ENCODE data around the gene VCX3B.

DNA sequence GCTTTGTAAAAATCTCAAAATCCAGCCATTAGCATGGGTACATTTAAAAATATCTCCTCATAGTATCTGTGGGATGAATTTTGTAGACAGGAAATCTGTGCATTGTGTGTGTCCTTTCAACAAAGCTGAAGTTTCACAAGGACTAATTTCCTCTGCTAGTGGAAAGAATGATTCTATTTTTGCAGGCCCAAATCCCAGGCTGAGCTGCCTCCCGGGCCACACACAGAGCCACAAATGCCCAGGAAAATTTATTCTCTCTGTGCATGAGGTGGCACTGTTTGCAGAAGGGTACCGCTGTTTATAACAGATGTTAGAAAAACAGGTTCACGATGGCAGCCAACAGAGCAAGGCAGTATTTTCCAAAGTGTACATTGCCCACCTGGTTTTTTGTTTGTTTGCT is 11.0 kb upstream of the VCX3B start:
- TF ChIP-seq, protein P1, sequence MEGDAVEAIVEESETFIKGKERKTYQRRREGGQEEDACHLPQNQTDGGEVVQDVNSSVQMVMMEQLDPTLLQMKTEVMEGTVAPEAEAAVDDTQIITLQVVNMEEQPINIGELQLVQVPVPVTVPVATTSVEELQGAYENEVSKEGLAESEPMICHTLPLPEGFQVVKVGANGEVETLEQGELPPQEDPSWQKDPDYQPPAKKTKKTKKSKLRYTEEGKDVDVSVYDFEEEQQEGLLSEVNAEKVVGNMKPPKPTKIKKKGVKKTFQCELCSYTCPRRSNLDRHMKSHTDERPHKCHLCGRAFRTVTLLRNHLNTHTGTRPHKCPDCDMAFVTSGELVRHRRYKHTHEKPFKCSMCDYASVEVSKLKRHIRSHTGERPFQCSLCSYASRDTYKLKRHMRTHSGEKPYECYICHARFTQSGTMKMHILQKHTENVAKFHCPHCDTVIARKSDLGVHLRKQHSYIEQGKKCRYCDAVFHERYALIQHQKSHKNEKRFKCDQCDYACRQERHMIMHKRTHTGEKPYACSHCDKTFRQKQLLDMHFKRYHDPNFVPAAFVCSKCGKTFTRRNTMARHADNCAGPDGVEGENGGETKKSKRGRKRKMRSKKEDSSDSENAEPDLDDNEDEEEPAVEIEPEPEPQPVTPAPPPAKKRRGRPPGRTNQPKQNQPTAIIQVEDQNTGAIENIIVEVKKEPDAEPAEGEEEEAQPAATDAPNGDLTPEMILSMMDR (IDR thresholded peaks at IDR 0.05; ENCODE audit: low read length), result no peak
- no peak for TF ChIP-seq EZH2phosphoT487 (IDR thresholded peaks at IDR 0.05; ENCODE audit: low read length)
